ENCODE measurements around the gene CNTNAP2. TPM values are rescaled to one million over a fixed set of nuclear protein-coding genes. Genes with fewer than 3 reads are reported as not detected.
A peak's percentile ranks its signal among the peaks of the same experiment; 100 is the strongest.

Gene CNTNAP2
- total RNA-seq, 8 experiments from 2014 or later: 0.05 to 27.0 (median 15.0) TPM

GRCh38 chr7:147524726-147525250, 1408.2 kb downstream of the CNTNAP2 start:
- no peak overlapping the region for H3K27ac ChIP-seq

GRCh38 chr7:147525325-147525724, 1408.7 kb downstream of the CNTNAP2 start:
- in situ Hi-C loops (cut with MboI; ENCODE audit: low pct_unique_long_range_greater_than_20kb in 2 of 9, low sequenced_read_pairs in 9 of 9, unreplicated experiment in 9 of 9): no loop called here
- H3K4me1 ChIP-seq (replicated peaks in 1 of 2): no peaks in the 10 kb centered on the region
- H3K27ac ChIP-seq: no peak overlapping the region
- no peak for ATAC-seq (replicated peaks in 6 of 8)
- WGBS, 10 experiments: 9 to 100% (median 83%) methylated on average over 1 to 2 of the region's 2 CpGs; no CpG with 5 or more reads in 1 of the 10 experiments
- no peak overlapping the region for H3K4me3 ChIP-seq

More at GRCh38 chr7:147524726-147525250, 1408.2 kb downstream of the CNTNAP2 start:
- no peak for ATAC-seq (replicated peaks in 6 of 8)
- H3K4me3 ChIP-seq: no peak overlapping the region
- H3K4me1 ChIP-seq (replicated peaks in 1 of 2): no peaks in the 10 kb centered on the region
- 0 to 90% (median 50%) methylated on average over 1 to 3 of the region's 3 CpGs; no CpG with 5 or more reads in 1 of the 10 experiments for WGBS, 10 experiments
- in situ Hi-C loops (cut with MboI; ENCODE audit: low pct_unique_long_range_greater_than_20kb in 2 of 9, low sequenced_read_pairs in 9 of 9, unreplicated experiment in 9 of 9): no loop called here

- Histone ChIP-seq H3K4me1 (replicated peaks in 1 of 2) (no peaks in the 10 kb centered on the region), H3K27ac (no peak overlapping the region), H3K4me3 (no peak overlapping the region)
- WGBS, 10 experiments: 14 to 100% (median 80%) methylated on average over 1 to 6 of the region's 6 CpGs; no CpG with 5 or more reads in 1 of the 10 experiments
- no peak for ATAC-seq (replicated peaks in 6 of 8)
- in situ Hi-C loops (cut with MboI; ENCODE audit: low pct_unique_long_range_greater_than_20kb in 2 of 9, low sequenced_read_pairs in 9 of 9, unreplicated experiment in 9 of 9): no loop called here
Measured at GRCh38 chr7:147535701-147536111, 1419.1 kb downstream of the CNTNAP2 start.

- in situ Hi-C loops (cut with MboI; ENCODE audit: low pct_unique_long_range_greater_than_20kb in 2 of 9, low sequenced_read_pairs in 9 of 9, unreplicated experiment in 9 of 9): no loop called here
- no peak overlapping the region for H3K4me3 ChIP-seq
- 0 to 79% (median 43%) methylated on average over 1 to 2 of the region's 2 CpGs; no CpG with 5 or more reads in 1 of the 10 experiments for WGBS, 10 experiments
- no peak for ATAC-seq (replicated peaks in 6 of 8)
- no peaks in the 10 kb centered on the region for H3K4me1 ChIP-seq (replicated peaks in 1 of 2)
- H3K27ac ChIP-seq: no peak overlapping the region
Measured at GRCh38 chr7:147539685-147540084, 1423.1 kb downstream of the CNTNAP2 start.

- in situ Hi-C loops (cut with MboI; ENCODE audit: low pct_unique_long_range_greater_than_20kb in 2 of 9, low sequenced_read_pairs in 9 of 9, unreplicated experiment in 9 of 9): no loop called here
- ATAC-seq (replicated peaks in 6 of 8): no peak
- WGBS, 10 experiments: 6 to 100% (median 92%) methylated on average over 2 to 6 of the region's 6 CpGs
Measured at GRCh38 chr7:147540743-147541142, 1424.1 kb downstream of the CNTNAP2 start.

DNA sequence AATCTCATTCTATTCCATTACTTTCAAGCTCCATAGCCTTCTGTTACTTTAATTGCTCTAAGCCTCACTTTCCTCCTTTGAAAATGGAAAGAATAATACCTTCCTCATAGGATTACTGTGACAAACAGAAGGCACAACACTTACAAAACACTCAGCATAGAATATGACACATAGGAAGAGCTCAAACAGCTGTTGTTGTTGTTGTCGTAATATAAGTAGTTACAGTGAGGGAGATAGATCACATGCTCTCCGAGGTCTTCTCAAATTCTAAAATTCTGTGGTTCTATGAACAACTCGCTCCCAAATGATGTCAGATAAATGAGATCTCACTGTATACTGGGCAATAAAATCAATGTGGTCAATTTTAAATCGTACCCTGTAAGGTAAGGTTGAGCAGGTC, 1424.7 kb downstream of the CNTNAP2 start:
- 0 to 90% (median 56%) methylated on average over 1 to 4 of the region's 4 CpGs; no CpG with 5 or more reads in 1 of the 10 experiments for WGBS, 10 experiments

More at GRCh38 chr7:147540743-147541142, 1424.1 kb downstream of the CNTNAP2 start:
- Histone ChIP-seq H3K4me3 (no peak overlapping the region), H3K4me1 (replicated peaks in 1 of 2) (no peaks in the 10 kb centered on the region), H3K27ac (no peak overlapping the region)

GRCh38 chr7:147547252-147547897, 1430.8 kb downstream of the CNTNAP2 start:
- H3K27ac ChIP-seq: no peak overlapping the region
- no peaks in the 10 kb centered on the region for H3K4me1 ChIP-seq (replicated peaks in 1 of 2)
- WGBS, 10 experiments: 22 to 100% (median 86%) methylated on average over 2 to 6 of the region's 6 CpGs
- no peak overlapping the region for H3K4me3 ChIP-seq
- in situ Hi-C loops (cut with MboI; ENCODE audit: low pct_unique_long_range_greater_than_20kb in 2 of 9, low sequenced_read_pairs in 9 of 9, unreplicated experiment in 9 of 9): no loop called here
- ATAC-seq (replicated peaks in 6 of 8): peak in 2 of 8 experiments; percentile 39 to 48

More for the DNA sequence above, 1424.7 kb downstream of the CNTNAP2 start:
- ATAC-seq (replicated peaks in 6 of 8): no peak
- Histone ChIP-seq H3K4me3 (no peak overlapping the region), H3K27ac (no peak overlapping the region), H3K4me1 (replicated peaks in 1 of 2) (no peaks in the 10 kb centered on the region)
- in situ Hi-C loops (cut with MboI; ENCODE audit: low pct_unique_long_range_greater_than_20kb in 2 of 9, low sequenced_read_pairs in 9 of 9, unreplicated experiment in 9 of 9): no loop called here

DNA sequence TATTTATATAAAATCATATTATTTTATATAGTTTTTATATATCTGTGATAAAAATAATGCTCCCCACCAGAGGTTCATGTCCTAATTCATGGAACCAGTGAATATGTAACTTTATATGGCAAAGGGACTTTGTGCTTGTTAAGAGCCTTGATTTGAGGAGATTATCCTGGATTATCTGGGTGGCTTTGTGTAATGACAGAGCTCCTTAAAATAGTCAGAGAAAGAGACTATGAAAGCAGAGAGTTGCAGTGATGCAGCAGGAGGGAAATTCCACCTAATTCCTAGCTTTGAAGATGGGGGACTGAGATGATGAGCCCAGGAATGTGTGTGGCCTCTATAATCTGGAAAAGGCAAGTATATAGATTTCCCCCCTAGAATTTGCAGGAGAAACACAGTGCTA, 1439.7 kb downstream of the CNTNAP2 start:
- in situ Hi-C loops (cut with MboI; ENCODE audit: low pct_unique_long_range_greater_than_20kb in 2 of 9, low sequenced_read_pairs in 9 of 9, unreplicated experiment in 9 of 9): no loop called here
- ATAC-seq (replicated peaks in 6 of 8): no peak
- H3K4me3 ChIP-seq: no peak overlapping the region
- H3K4me1 ChIP-seq (replicated peaks in 1 of 2): no peaks in the 10 kb centered on the region
- no peak overlapping the region for H3K27ac ChIP-seq

GRCh38 chr7:147563669-147564068, 1447.1 kb downstream of the CNTNAP2 start:
- Histone ChIP-seq H3K27ac (no peak overlapping the region), H3K4me3 (no peak overlapping the region), H3K4me1 (replicated peaks in 1 of 2) (no peaks in the 10 kb centered on the region)
- in situ Hi-C loops (cut with MboI; ENCODE audit: low pct_unique_long_range_greater_than_20kb in 2 of 9, low sequenced_read_pairs in 9 of 9, unreplicated experiment in 9 of 9): no loop called here
- 75 to 100% (median 100%) methylated on average over 1 of the region's 1 CpG; no CpG with 5 or more reads in 5 of the 10 experiments for WGBS, 10 experiments
- ATAC-seq (replicated peaks in 6 of 8): no peak

DNA sequence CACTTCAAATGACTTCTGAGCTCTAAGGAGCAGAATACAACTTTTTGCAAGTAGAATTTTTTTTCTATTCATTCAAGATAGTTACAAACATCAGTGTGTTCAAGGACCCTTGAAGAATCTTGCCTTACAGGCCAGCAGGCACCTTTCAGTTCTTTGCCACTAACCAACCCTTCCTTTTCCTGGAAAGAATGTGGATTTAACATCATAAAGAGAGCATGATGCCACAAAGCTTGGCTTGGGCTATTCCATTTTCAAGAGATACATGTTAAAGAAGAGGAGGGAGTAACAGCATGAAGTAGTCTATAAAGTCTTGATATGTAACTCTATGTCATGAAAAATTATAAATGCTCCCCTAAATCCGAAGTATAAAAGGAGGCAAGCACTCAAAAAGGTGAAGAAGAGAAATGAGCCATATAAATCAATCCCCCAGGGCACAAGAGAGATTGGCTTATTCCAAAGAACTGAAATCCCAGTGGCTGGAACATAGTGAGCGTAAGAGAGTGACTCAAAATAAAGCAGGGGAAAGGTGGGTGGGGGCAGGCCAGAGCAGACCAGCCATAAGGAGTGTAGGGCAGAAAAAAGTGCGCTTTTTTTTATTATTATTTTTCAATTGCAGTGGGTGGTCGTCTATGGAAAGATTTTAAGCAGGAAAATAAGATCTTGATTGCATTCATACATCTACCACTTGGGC, 1448.3 kb downstream of the CNTNAP2 start:
- no peak for ATAC-seq (replicated peaks in 6 of 8)
- Histone ChIP-seq H3K27ac (no peak overlapping the region), H3K4me1 (replicated peaks in 1 of 2) (no peaks in the 10 kb centered on the region), H3K4me3 (no peak overlapping the region)
- WGBS, 10 experiments: 0 to 88% (median 54%) methylated on average over 1 to 4 of the region's 4 CpGs; no CpG with 5 or more reads in 2 of the 10 experiments
- in situ Hi-C loops (cut with MboI; ENCODE audit: low pct_unique_long_range_greater_than_20kb in 2 of 9, low sequenced_read_pairs in 9 of 9, unreplicated experiment in 9 of 9): no loop called here

GRCh38 chr7:147567043-147567442, 1450.4 kb downstream of the CNTNAP2 start:
- no peak for ATAC-seq (replicated peaks in 6 of 8)
- Histone ChIP-seq H3K4me1 (replicated peaks in 1 of 2) (peaks cover 0 to 1% of the 10 kb centered on the region in 2 donors), H3K27ac (no peak overlapping the region), H3K4me3 (no peak overlapping the region)
- in situ Hi-C loops (cut with MboI; ENCODE audit: low pct_unique_long_range_greater_than_20kb in 2 of 9, low sequenced_read_pairs in 9 of 9, unreplicated experiment in 9 of 9): no loop called here
- 17 to 92% (median 69%) methylated on average over 1 to 3 of the region's 3 CpGs; no CpG with 5 or more reads in 2 of the 10 experiments for WGBS, 10 experiments

GRCh38 chr7:147569116-147569913, 1452.7 kb downstream of the CNTNAP2 start:
- WGBS, 10 experiments: 0 to 98% (median 76%) methylated on average over 1 to 5 of the region's 6 CpGs
- peaks cover 0 to 3% of the 10 kb centered on the region in 2 donors for H3K4me1 ChIP-seq (replicated peaks in 1 of 2)
- no peak overlapping the region for H3K4me3 ChIP-seq
- no peak overlapping the region for H3K27ac ChIP-seq
- ATAC-seq (replicated peaks in 6 of 8): no peak
- in situ Hi-C loops (cut with MboI; ENCODE audit: low pct_unique_long_range_greater_than_20kb in 2 of 9, low sequenced_read_pairs in 9 of 9, unreplicated experiment in 9 of 9): no loop called here

DNA sequence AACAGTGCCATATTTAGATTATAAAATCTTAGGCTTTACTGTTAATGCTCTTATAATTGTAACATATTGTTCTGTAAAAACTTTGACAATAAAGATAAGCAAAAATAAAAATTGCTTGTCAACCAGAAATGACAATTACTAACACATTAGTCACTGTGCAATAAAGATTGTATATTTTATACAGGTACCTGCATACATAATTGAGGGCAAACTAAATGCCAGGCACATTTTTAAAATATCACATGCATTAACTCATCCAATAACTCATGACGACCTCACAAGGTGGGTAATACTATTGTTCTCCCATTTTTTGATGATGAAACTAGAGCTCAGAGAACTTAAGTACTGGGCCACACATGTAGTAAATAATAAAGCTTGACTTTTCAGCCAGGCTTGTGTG, 1453.8 kb downstream of the CNTNAP2 start:
- in situ Hi-C loops (cut with MboI; ENCODE audit: low pct_unique_long_range_greater_than_20kb in 2 of 9, low sequenced_read_pairs in 9 of 9, unreplicated experiment in 9 of 9): no loop called here
- no peak overlapping the region for H3K4me3 ChIP-seq
- WGBS, 10 experiments: 0 to 92% (median 33%) methylated on average over 1 of the region's 1 CpG; no CpG with 5 or more reads in 3 of the 10 experiments
- H3K27ac ChIP-seq: no peak overlapping the region
- H3K4me1 ChIP-seq (replicated peaks in 1 of 2): peaks cover 0 to 3% of the 10 kb centered on the region in 2 donors
- no peak for ATAC-seq (replicated peaks in 6 of 8)
